ENCODE measurements around the gene NDUFB5. TPM values are rescaled to one million over a fixed set of nuclear protein-coding genes. Genes with fewer than 3 reads are reported as not detected.

The NDUFB5 gene
- 96.9 TPM for polyA plus RNA-seq

DNA sequence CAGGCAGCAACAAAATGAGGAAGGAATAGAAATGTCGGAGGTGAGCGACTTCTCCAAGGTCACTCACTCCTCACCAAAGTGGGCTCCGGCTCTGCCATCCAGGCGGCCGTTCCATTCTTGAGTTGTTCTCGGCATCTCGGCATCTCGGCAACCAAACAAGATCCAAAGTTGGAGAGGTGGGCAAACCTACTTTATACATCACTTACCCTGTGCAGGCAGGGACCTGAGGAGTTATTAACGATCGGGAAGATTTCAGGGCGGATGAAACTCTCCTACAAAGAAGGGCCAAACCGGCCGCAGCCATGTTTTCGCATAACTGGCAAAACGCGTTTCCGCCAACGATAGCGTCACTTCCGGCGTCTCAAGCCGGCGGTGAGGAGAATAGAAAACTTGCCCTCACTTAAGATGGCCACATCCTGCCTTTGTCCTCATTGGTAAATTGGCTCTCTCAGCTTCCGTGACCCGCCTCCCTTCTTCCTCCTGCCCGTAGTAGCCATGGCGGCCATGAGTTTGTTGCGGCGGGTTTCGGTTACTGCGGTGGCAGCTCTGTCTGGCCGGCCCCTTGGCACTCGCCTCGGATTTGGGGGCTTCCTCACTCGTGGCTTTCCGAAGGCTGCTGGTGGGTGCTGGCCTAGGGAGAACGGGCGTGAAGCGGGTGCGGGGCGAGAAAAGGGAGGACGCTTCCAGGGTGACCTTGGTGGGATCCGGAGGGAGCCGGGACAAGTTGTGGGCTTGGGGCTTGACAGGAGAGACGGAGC, at the start of gene NDUFB5, which contains the start of gene MRPL47:
Gene NDUFB5, plus strand, starts transcription at position 474 of the 758 bp plus-strand sequence. Its CDS starts 22 bp downstream, at position 496.
Gene MRPL47, minus strand, starts transcription at position 318 of the 758 bp plus-strand sequence. Its CDS starts 14 bp downstream, at position 304.
- Mint-ChIP-seq H3K27me3 (peaks cover 2% of the 10 kb centered on the region), H3K4me3 (peak within 1 kb of the TSS; percentile 99 to 100 (median 100))

DNA sequence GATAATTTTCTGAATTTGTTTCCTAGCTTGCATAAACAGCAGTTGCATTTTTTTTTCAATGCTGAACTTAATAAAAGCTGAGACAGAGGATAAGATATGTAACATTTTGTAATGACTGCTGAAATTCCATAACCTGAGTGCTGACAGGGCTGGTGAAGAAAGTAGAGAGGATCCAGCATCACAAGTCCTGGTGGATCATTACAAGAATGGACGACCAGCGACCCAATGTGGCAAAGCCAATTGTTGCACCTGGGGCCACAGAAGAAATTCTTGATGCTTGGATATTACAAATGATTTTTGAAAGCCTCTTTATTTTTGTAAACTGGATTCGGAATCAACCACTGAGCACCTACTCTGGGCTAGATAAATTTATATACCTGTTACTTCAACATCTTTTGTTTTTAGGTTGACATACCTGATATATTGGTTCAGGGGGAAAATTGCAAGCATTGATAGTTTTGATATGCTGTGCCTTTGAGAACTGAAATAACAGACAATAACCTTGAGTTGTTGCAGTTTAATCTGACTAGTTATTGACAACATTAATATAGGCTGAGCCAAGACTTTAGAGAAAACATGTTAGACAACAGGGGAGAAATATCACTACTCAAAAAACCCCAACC, 45.7 kb upstream of the NDUFB5 start:
- Mint-ChIP-seq H3K27ac (peak overlapping the region in 1 of 3 donors; percentile 22), H3K4me3 (peak overlapping the region in 1 of 4 donors; percentile 65), H3K4me1 (peaks cover 8 to 14% (median 10%) of the 10 kb centered on the region in 3 donors), H3K27me3 (no peaks in the 10 kb centered on the region), H3K9me3 (no peaks in the 10 kb centered on the region), H3K36me3 (peaks cover 1% of the 10 kb centered on the region)

More for the DNA sequence above, at the start of gene NDUFB5, which contains the start of gene MRPL47:
- Mint-ChIP-seq H3K9me3 (no peaks in the 10 kb centered on the region), H3K36me3 (peaks cover 3% of the 10 kb centered on the region), H3K27ac (peak within 1 kb of the TSS; percentile 98 to 100 (median 98)), H3K4me1 (peaks cover 36 to 48% (median 40%) of the 10 kb centered on the region in 3 donors)

DNA sequence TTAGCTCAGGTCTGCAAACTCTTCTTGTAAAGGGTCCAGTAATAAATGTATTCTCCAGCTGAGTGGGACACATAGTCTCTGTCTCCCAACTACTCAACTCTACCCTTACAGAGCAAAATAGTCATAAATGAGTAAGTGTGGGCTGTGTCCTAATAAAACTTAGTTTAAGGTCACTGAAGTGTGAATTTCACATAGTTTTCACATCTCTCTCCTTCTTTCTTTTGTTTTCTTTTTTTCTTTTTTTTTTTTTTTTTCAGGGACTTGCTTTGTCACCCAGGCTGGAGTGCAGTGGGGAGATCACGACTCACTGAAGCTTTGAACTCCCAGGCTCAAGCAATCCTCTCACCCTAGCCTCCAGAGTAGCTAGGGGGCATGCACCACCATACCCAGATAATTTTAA, 43.8 kb upstream of the NDUFB5 start:
- Mint-ChIP-seq H3K36me3 (peaks cover 1% of the 10 kb centered on the region), H3K4me1 (peaks cover 19 to 23% (median 21%) of the 10 kb centered on the region in 3 donors), H3K27me3 (no peaks in the 10 kb centered on the region), H3K9me3 (no peaks in the 10 kb centered on the region), H3K27ac (no peak overlapping the region), H3K4me3 (peak overlapping the region in 1 of 4 donors; percentile 23)

DNA sequence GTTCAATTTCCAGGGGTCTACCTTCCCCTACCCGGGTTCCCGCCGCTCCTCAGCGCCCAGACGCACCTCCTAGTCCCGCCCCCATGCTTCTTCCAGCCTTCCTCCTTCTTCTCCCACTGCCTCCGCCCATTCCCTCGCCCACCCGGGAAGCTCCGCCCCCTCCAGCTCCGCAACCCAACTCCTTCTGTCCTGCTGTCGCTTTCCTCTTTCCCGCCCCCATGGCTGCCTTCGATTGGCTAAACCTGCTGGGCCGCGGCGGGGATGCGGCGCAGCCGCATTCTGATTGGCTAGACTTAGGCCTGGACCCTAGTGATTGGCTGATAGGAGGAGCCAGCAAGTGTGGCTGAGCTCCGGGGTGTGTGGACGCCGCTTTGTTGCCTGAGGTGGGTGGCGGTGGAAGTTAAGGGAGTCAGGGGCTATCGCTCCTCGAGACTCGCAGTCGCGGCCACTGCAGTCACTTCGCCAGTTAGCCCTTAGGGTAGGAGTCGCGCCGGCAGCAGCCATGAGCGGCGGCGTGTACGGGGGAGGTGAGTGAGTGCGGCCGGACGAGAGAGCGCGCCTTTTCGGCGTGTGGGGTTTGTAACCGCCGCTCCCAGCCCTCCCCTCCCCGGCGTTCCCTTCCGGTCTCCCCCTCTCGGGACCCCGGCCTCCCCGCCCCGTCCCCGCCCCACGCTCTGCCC, 41.9 kb upstream of the NDUFB5 start, which contains the start of gene ACTL6A:
Gene ACTL6A, plus strand, starts transcription at position 336 of the 680 bp plus-strand sequence. Its CDS starts 167 bp downstream, at position 503.
- no peaks in the 10 kb centered on the region for H3K36me3 Mint-ChIP-seq
- H3K27ac Mint-ChIP-seq: peak within 1 kb of the TSS; percentile 59 to 97 (median 87)
- H3K4me1 Mint-ChIP-seq: peaks cover 20 to 26% (median 24%) of the 10 kb centered on the region in 3 donors
- H3K4me3 Mint-ChIP-seq: peak within 1 kb of the TSS; percentile 93 to 99 (median 99)
- H3K9me3 Mint-ChIP-seq: no peaks in the 10 kb centered on the region
- no peaks in the 10 kb centered on the region for H3K27me3 Mint-ChIP-seq

DNA sequence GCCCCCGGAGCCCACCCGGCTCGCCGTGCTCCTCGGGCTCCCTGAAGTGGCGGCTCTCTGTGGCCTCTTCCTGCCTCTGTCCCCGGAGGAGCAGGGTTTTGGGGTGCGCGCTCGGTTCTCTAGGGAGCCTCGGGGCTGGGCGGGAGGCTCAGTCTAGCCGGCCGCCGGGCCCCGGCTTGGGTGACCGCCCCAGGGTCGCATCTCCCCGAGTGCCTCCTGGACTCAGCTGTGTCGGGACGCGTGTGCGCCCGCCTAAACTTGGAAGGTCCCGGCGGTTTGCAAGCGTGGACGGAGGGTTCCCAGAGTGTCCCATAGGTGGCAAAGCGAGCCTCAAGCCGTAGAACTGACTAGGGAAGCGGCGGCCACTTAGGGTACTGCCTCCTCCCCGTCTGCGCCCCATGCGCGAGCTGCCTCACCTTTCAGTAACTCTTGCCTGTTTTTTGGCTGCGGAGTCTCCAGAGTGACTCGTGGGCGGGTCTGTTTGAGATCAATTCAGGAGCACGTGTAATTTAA, 41.3 kb upstream of the NDUFB5 start:
- peaks cover 20 to 27% (median 25%) of the 10 kb centered on the region in 3 donors for H3K4me1 Mint-ChIP-seq

DNA sequence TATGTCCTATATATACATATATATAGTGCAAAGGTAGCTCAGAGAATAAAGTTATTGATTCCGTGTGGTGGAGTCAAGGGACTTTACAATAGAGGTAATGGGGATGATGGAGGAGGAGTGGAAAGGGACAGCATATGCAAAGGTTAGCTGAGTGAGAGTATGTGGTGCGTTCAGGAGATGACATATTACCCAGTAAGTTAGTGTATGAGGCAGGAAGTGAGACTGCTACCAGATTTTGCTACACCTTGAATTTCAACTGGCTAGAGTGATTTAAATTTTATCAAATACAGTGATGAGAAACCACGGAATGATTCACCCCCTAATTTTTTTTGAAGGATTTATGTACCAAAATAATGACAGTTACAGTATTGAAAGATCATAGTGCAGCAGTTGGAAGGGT, 39.1 kb upstream of the NDUFB5 start:
- no peaks in the 10 kb centered on the region for H3K36me3 Mint-ChIP-seq
- peaks cover 23 to 31% (median 25%) of the 10 kb centered on the region in 3 donors for H3K4me1 Mint-ChIP-seq
- peak overlapping the region in 2 of 4 donors; percentile 3 to 67 for H3K4me3 Mint-ChIP-seq
- peak overlapping the region in 2 of 3 donors; percentile 26 to 55 for H3K27ac Mint-ChIP-seq
- H3K27me3 Mint-ChIP-seq: no peaks in the 10 kb centered on the region
- no peaks in the 10 kb centered on the region for H3K9me3 Mint-ChIP-seq

More for the DNA sequence above, 41.3 kb upstream of the NDUFB5 start:
- no peaks in the 10 kb centered on the region for H3K9me3 Mint-ChIP-seq
- H3K4me3 Mint-ChIP-seq: peak overlapping the region; percentile 93 to 99 (median 98)
- H3K27me3 Mint-ChIP-seq: no peaks in the 10 kb centered on the region
- no peaks in the 10 kb centered on the region for H3K36me3 Mint-ChIP-seq
- peak overlapping the region; percentile 59 to 87 (median 80) for H3K27ac Mint-ChIP-seq

DNA sequence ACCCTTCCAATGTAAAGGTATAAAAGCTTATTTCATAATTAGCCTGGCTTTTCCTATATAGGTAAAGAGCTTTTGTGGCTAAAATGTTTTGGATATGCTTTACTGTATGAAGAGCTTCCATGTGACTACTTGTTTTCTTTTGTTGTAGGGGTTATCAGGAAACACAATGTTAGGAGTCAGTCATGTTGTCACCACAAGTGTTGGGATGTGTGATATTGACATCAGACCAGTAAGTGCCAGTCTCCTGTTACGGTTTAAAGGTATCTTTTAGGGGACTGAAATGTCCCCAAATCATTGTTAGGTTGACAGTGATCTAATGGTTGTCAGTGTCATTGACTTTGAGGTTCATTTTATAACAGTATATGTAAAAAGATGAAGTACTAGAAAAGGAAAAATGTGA, 23.6 kb upstream of the NDUFB5 start:
- no peaks in the 10 kb centered on the region for H3K4me1 Mint-ChIP-seq
- H3K36me3 Mint-ChIP-seq: peaks cover 9% of the 10 kb centered on the region
- no peak overlapping the region for H3K4me3 Mint-ChIP-seq
- no peaks in the 10 kb centered on the region for H3K27me3 Mint-ChIP-seq
- H3K27ac Mint-ChIP-seq: no peak overlapping the region
- H3K9me3 Mint-ChIP-seq: no peaks in the 10 kb centered on the region

DNA sequence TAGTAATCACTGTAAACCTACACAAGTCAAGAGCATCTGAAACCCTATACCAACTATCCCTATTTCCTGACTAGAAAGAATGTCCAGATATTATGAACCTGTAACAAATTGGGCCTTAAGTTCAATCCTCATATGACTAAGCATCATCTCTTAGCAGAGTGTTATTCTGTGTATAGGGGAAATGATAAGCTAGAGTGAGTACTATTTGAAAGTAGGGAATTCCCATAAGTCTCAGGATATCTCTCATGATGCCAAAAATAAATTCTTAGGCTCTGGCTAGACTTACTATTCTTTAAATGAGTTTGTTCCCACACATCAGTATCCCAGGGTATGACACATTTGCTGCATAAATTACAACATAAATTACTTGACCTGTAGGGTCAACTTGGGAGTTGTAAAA, 15.5 kb upstream of the NDUFB5 start:
- Mint-ChIP-seq H3K27me3 (no peaks in the 10 kb centered on the region), H3K9me3 (no peaks in the 10 kb centered on the region), H3K27ac (no peak overlapping the region), H3K36me3 (no peaks in the 10 kb centered on the region), H3K4me3 (no peak overlapping the region), H3K4me1 (no peaks in the 10 kb centered on the region)

DNA sequence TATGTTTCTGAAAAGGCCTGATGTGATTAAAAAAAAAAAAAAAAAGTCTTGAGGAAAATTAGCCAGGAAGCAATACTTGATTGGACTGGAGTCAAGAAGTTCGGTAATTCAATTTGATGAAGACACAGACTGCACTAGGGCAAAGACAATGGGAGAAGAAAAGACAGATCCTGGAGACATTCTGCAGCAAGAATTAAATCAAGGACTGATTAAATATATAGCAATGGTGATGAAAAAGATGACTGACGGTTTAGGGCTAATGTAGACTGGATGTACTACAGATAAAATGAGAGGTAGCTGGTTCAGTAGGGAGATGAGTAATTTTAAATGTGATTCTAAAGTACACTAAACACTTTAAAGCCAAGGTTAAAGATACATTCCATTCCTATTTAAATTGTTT, 13.9 kb upstream of the NDUFB5 start:
- Mint-ChIP-seq H3K4me1 (no peaks in the 10 kb centered on the region), H3K27ac (no peak overlapping the region), H3K36me3 (no peaks in the 10 kb centered on the region), H3K27me3 (no peaks in the 10 kb centered on the region), H3K4me3 (no peak overlapping the region), H3K9me3 (no peaks in the 10 kb centered on the region)

DNA sequence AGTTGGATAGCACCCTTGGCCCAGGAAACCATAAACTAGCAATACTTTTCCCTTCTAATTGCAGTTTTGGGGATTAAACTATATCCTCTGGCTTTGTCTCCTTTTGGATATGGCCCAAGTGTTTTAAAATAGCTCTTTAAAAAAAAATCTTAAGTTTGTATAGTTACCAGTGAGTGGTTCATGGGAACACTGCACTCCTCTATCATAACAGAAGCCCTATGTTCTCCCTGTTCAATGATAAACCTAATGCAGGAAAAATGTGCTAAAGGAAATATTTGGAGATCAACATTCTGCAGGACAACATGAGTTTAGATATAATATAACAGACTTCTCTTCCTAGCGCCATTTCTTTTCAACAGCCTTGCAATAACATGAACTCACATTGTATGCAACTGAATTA, 13.3 kb upstream of the NDUFB5 start:
- no peak overlapping the region for H3K4me3 Mint-ChIP-seq
- no peaks in the 10 kb centered on the region for H3K9me3 Mint-ChIP-seq
- H3K4me1 Mint-ChIP-seq: no peaks in the 10 kb centered on the region
- no peaks in the 10 kb centered on the region for H3K36me3 Mint-ChIP-seq
- peak overlapping the region in 1 of 3 donors; percentile 52 for H3K27ac Mint-ChIP-seq
- no peaks in the 10 kb centered on the region for H3K27me3 Mint-ChIP-seq

DNA sequence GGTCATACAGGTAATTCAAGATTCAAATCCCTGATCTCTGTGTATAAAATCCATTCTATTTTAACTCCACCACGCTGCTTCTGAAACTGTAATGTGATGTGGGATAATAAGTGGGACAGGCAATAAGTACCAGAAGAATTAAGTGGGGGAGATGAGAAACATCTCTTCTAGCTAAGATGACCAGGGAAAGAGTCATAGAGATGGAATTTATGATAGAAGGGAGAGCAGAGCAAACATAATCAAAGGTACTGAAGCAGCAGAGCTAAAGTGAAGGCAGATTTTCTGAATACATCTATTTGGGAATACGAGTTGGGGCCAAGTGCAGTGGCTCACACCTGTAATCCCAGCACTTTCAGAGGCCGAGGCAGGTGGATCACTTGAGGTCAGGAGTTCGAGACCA, 5.1 kb upstream of the NDUFB5 start:
- Mint-ChIP-seq H3K4me1 (peaks cover 5 to 14% (median 10%) of the 10 kb centered on the region in 3 donors), H3K36me3 (peaks cover 3% of the 10 kb centered on the region), H3K27ac (peak overlapping the region in 1 of 3 donors; percentile 21), H3K27me3 (no peaks in the 10 kb centered on the region), H3K4me3 (peak overlapping the region in 1 of 4 donors; percentile 7), H3K9me3 (no peaks in the 10 kb centered on the region)

DNA sequence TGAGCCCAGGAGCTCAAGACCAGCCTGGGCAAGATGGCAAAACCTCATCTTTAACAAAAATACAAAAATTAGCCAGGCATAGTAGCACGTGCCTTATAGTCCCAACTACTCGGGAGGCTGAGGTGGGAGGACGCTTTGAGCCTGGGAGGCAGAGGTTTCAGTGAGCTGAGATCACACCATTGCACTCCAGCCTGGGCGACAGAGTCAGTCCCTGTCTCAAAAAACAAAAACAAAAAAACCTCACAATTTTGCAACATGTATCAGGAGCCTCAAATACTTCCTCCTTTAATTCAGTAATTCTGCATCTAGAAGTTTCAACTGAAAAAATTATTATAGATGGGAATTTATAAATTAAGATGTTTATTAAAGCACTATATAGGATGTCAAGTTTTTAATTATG, 1.3 kb upstream of the NDUFB5 start:
- Mint-ChIP-seq H3K4me1 (peaks cover 28 to 40% (median 30%) of the 10 kb centered on the region in 3 donors), H3K27ac (peak overlapping the region in 1 of 3 donors; percentile 66), H3K27me3 (peaks cover 2% of the 10 kb centered on the region), H3K36me3 (peaks cover 4% of the 10 kb centered on the region), H3K4me3 (peak overlapping the region in 3 of 4 donors; percentile 99 to 100 (median 99)), H3K9me3 (no peaks in the 10 kb centered on the region)

DNA sequence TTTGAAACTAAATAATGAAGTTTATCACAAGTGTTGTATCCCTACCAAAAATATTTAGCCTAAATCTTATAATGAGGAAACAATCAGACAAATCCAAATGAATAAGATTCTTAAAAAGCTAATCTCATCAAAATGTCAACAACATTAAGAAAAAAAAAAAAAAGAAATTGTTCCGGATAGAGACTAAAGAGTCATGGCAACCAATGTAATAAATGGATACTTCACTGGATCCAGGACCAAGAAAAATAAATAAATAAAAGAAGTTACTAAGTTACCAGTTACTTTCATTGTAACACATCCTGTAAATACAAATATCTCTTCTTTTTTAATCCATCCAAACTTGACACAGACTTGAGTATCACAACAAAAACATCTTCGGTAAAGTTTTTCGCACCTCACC, 763 bp upstream of the NDUFB5 start:
- peaks cover 30 to 43% (median 33%) of the 10 kb centered on the region in 3 donors for H3K4me1 Mint-ChIP-seq
- no peaks in the 10 kb centered on the region for H3K9me3 Mint-ChIP-seq
- H3K27ac Mint-ChIP-seq: peak overlapping the region; percentile 98 to 100 (median 98)
- H3K27me3 Mint-ChIP-seq: peaks cover 2% of the 10 kb centered on the region
- peaks cover 4% of the 10 kb centered on the region for H3K36me3 Mint-ChIP-seq
- H3K4me3 Mint-ChIP-seq: peak overlapping the region; percentile 99 to 100 (median 100)

DNA sequence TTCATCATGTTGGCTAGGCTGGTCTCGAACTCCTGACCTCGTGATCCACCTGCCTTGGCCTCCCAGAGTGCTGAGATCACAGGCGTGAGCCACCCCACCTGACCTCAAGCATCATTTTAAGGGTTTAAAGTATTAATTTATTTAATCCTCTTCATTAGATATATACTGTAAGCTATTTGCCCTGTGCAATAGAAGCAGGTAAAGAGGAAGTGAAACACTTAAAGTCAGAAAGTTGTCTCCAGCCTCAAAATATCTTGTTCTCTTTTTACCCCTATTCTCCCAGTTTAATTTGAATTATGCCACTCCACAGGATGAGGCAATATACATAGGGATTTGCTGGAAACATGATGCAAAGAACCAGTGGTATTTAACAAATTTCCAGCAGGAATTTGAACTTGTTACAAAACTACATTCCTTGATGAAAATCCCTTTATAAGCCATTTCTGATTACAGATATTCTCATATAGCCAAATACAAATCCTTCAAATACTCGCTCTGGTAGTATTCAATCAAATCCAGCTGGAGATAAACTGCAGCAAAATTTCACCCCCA, 2.0 kb downstream of the NDUFB5 start:
- peaks cover 36 to 52% (median 47%) of the 10 kb centered on the region in 3 donors for H3K4me1 Mint-ChIP-seq
- no peaks in the 10 kb centered on the region for H3K9me3 Mint-ChIP-seq
- H3K27ac Mint-ChIP-seq: peak overlapping the region; percentile 74 to 92 (median 85)
- peaks cover 2% of the 10 kb centered on the region for H3K36me3 Mint-ChIP-seq
- H3K4me3 Mint-ChIP-seq: peak overlapping the region; percentile 68 to 95 (median 84)
- H3K27me3 Mint-ChIP-seq: peaks cover 2% of the 10 kb centered on the region

Data from IgD-negative memory B cell (primary cell).